Activated T-helper 2 cell treated with anti-CD3 and anti-CD28 coated beads, Interferon-gamma antibody, Interleukin-2, Interleukin-4, amounts not matched to agents 10 μg/mL and 5 μg/mL and 100 μg/mL, durations not matched to agents 14 hours and 24 hours and 36 hours (primary cell): Measurements from ENCODE around the gene BTBD6. TPM values are rescaled to one million over a fixed set of nuclear protein-coding genes. Genes with fewer than 3 reads are reported as not detected.

Source experiments
- DNase-seq: peaks from one replicate; pipeline ENCODE4 v3.0.0; 2021; ENCODE audit warnings: low spot score
- H3K27ac Mint-ChIP-seq: one replicate; pipeline ENCODE4 v1.8.0; 2021; ENCODE audit warnings: mixed read lengths
- H3K27me3 Mint-ChIP-seq: one replicate; pipeline ENCODE4 v1.8.0; 2021; ENCODE audit warnings: low read depth, mixed read lengths
- H3K36me3 Mint-ChIP-seq: one replicate; pipeline ENCODE4 v1.8.0; 2021; ENCODE audit warnings: low read depth, mixed read lengths
- H3K4me1 Mint-ChIP-seq: one replicate; pipeline ENCODE4 v1.8.0; 2021; ENCODE audit warnings: low read depth, mixed read lengths
- H3K4me3 Mint-ChIP-seq: one replicate; pipeline ENCODE4 v1.8.0; 2021; ENCODE audit warnings: low read depth, mild to moderate bottlenecking, moderate library complexity, mixed read lengths
- H3K9me3 Mint-ChIP-seq: one replicate; pipeline ENCODE4 v1.8.0; 2021; ENCODE audit warnings: mixed read lengths
- intact Hi-C: fragments of 100-400 bp; cut with micrococcal nuclease; formaldehyde crosslinking; loops from one replicate; pipeline ENCODE4 v1.15.1; 2023
- total RNA-seq: library from RNA; stranded (reverse); gene quantifications from 2 replicates; pipeline ENCODE4 v1.2.3, GENCODE V29; 2022

BTBD6 gene
- total RNA-seq, 1 donor from 2014 or later: 38.6 TPM

GRCh38 chr14:105205673-105206208, 42.6 kb upstream of the BTBD6 start:
- Mint-ChIP-seq H3K4me3 (no peak overlapping the region), H3K27me3 (no peaks in the 10 kb centered on the region), H3K27ac (no peak overlapping the region), H3K4me1 (peaks cover 6% of the 10 kb centered on the region), H3K9me3 (no peaks in the 10 kb centered on the region), H3K36me3 (no peaks in the 10 kb centered on the region)
- no peak for DNase-seq
- intact Hi-C loops: loop anchor here (2.0 kb wide), 1 partner anchor 25 kb away; the partner anchor contains the start of gene NUDT14

GRCh38 chr14:105206873-105207272, 41.5 kb upstream of the BTBD6 start:
- Mint-ChIP-seq H3K4me1 (peaks cover 2% of the 10 kb centered on the region), H3K27me3 (no peaks in the 10 kb centered on the region)

GRCh38 chr14:105207460-105207901, 40.9 kb upstream of the BTBD6 start:
- intact Hi-C loops: no loop called here
- Mint-ChIP-seq H3K9me3 (no peaks in the 10 kb centered on the region), H3K27ac (no peak overlapping the region), H3K4me1 (no peaks in the 10 kb centered on the region), H3K27me3 (no peaks in the 10 kb centered on the region), H3K4me3 (no peak overlapping the region), H3K36me3 (no peaks in the 10 kb centered on the region)
- no peak for DNase-seq

More at GRCh38 chr14:105206873-105207272, 41.5 kb upstream of the BTBD6 start:
- H3K27ac Mint-ChIP-seq: no peak overlapping the region
- H3K36me3 Mint-ChIP-seq: no peaks in the 10 kb centered on the region
- H3K9me3 Mint-ChIP-seq: no peaks in the 10 kb centered on the region
- no peak overlapping the region for H3K4me3 Mint-ChIP-seq
- intact Hi-C loops: no loop called here
- no peak for DNase-seq

GRCh38 chr14:105207996-105208737, 40.2 kb upstream of the BTBD6 start:
- intact Hi-C loops: no loop called here

GRCh38 chr14:105208738-105209075, 39.6 kb upstream of the BTBD6 start:
- no peak overlapping the region for H3K4me3 Mint-ChIP-seq
- no peak overlapping the region for H3K27ac Mint-ChIP-seq
- intact Hi-C loops: no loop called here
- no peaks in the 10 kb centered on the region for H3K27me3 Mint-ChIP-seq
- H3K36me3 Mint-ChIP-seq: no peaks in the 10 kb centered on the region
- H3K9me3 Mint-ChIP-seq: no peaks in the 10 kb centered on the region
- no peak for DNase-seq
- H3K4me1 Mint-ChIP-seq: no peaks in the 10 kb centered on the region

More at GRCh38 chr14:105207996-105208737, 40.2 kb upstream of the BTBD6 start:
- Mint-ChIP-seq H3K36me3 (no peaks in the 10 kb centered on the region), H3K9me3 (no peaks in the 10 kb centered on the region), H3K27me3 (no peaks in the 10 kb centered on the region), H3K4me3 (no peak overlapping the region), H3K4me1 (no peaks in the 10 kb centered on the region), H3K27ac (no peak overlapping the region)
- no peak for DNase-seq

GRCh38 chr14:105209091-105209490, 39.2 kb upstream of the BTBD6 start:
- DNase-seq: no peak
- intact Hi-C loops: no loop called here
- Mint-ChIP-seq H3K4me3 (no peak overlapping the region), H3K27me3 (no peaks in the 10 kb centered on the region), H3K4me1 (no peaks in the 10 kb centered on the region), H3K27ac (no peak overlapping the region), H3K9me3 (no peaks in the 10 kb centered on the region), H3K36me3 (no peaks in the 10 kb centered on the region)

GRCh38 chr14:105209646-105210045, 38.7 kb upstream of the BTBD6 start:
- no peaks in the 10 kb centered on the region for H3K9me3 Mint-ChIP-seq
- H3K4me3 Mint-ChIP-seq: no peak overlapping the region
- H3K4me1 Mint-ChIP-seq: no peaks in the 10 kb centered on the region
- H3K27ac Mint-ChIP-seq: no peak overlapping the region
- intact Hi-C loops: no loop called here
- H3K36me3 Mint-ChIP-seq: no peaks in the 10 kb centered on the region
- no peak for DNase-seq
- H3K27me3 Mint-ChIP-seq: no peaks in the 10 kb centered on the region

- H3K4me1 Mint-ChIP-seq: no peaks in the 10 kb centered on the region
These were observed 37.9 kb upstream of the BTBD6 start for GRCh38 chr14:105210266-105211025.

GRCh38 chr14:105211086-105211757, 37.1 kb upstream of the BTBD6 start:
- H3K27me3 Mint-ChIP-seq: no peaks in the 10 kb centered on the region
- H3K27ac Mint-ChIP-seq: no peak overlapping the region
- no peaks in the 10 kb centered on the region for H3K4me1 Mint-ChIP-seq
- H3K9me3 Mint-ChIP-seq: no peaks in the 10 kb centered on the region
- peaks cover 6% of the 10 kb centered on the region for H3K36me3 Mint-ChIP-seq
- no peak for DNase-seq
- H3K4me3 Mint-ChIP-seq: no peak overlapping the region
- intact Hi-C loops: no loop called here

More at GRCh38 chr14:105210266-105211025, 37.9 kb upstream of the BTBD6 start:
- intact Hi-C loops: no loop called here
- no peaks in the 10 kb centered on the region for H3K36me3 Mint-ChIP-seq
- H3K9me3 Mint-ChIP-seq: no peaks in the 10 kb centered on the region
- H3K4me3 Mint-ChIP-seq: no peak overlapping the region
- no peak for DNase-seq
- H3K27me3 Mint-ChIP-seq: no peaks in the 10 kb centered on the region
- no peak overlapping the region for H3K27ac Mint-ChIP-seq

GRCh38 chr14:105211758-105212089, 36.6 kb upstream of the BTBD6 start:
- Mint-ChIP-seq H3K27me3 (no peaks in the 10 kb centered on the region), H3K36me3 (peaks cover 6% of the 10 kb centered on the region), H3K9me3 (no peaks in the 10 kb centered on the region), H3K4me3 (no peak overlapping the region), H3K27ac (no peak overlapping the region), H3K4me1 (no peaks in the 10 kb centered on the region)
- intact Hi-C loops: no loop called here
- DNase-seq: no peak

GRCh38 chr14:105212541-105213300, 35.6 kb upstream of the BTBD6 start:
- no peak overlapping the region for H3K4me3 Mint-ChIP-seq
- no peaks in the 10 kb centered on the region for H3K4me1 Mint-ChIP-seq
- intact Hi-C loops: no loop called here
- DNase-seq: no peak
- no peak overlapping the region for H3K27ac Mint-ChIP-seq
- H3K9me3 Mint-ChIP-seq: no peaks in the 10 kb centered on the region
- H3K27me3 Mint-ChIP-seq: no peaks in the 10 kb centered on the region
- H3K36me3 Mint-ChIP-seq: peaks cover 6% of the 10 kb centered on the region

- no peak overlapping the region for H3K27ac Mint-ChIP-seq
- DNase-seq: no peak
- intact Hi-C loops: no loop called here
- no peaks in the 10 kb centered on the region for H3K4me1 Mint-ChIP-seq
- peaks cover 7% of the 10 kb centered on the region for H3K36me3 Mint-ChIP-seq
- no peak overlapping the region for H3K4me3 Mint-ChIP-seq
- no peaks in the 10 kb centered on the region for H3K9me3 Mint-ChIP-seq
- H3K27me3 Mint-ChIP-seq: no peaks in the 10 kb centered on the region
These were observed 35.0 kb upstream of the BTBD6 start for GRCh38 chr14:105213361-105213760.
